HCT116 (cell line): ENCODE measurements around the gene KLHL35.

ENCODE experiments used
- ATF3 ChIP-seq: IDR thresholded peaks from 2 replicates; pipeline ENCODE4 v1.6.1; 2012
- CEBPB ChIP-seq: IDR thresholded peaks from 2 replicates; pipeline ENCODE4 v1.6.1; 2012; ENCODE audit warnings: low read depth
- EZH2 ChIP-seq: fragments of 200-600 bp; sonication (generic); IDR thresholded peaks from 2 replicates; pipeline ENCODE4 v1.6.1; 2017; ENCODE audit warnings: antibody characterized with exemption, mixed run types
- JUND ChIP-seq: IDR thresholded peaks from 2 replicates; pipeline ENCODE4 v1.6.1; 2012
- POLR2A ChIP-seq: IDR thresholded peaks from 2 replicates; pipeline ENCODE4 v1.7.0; 2011; ENCODE audit warnings: borderline replicate concordance; ENCODE audit not compliant: insufficient read depth, insufficient read length; ENCODE audit errors: extremely low read depth
- POLR2AphosphoS5 ChIP-seq: IDR thresholded peaks from 2 replicates; pipeline ENCODE4 v1.6.1; 2011; ENCODE audit warnings: mild to moderate bottlenecking, low read depth, low read length, moderate library complexity
- RAD21 ChIP-seq: IDR thresholded peaks from 2 replicates; pipeline ENCODE4 v1.6.1; 2012; ENCODE audit warnings: low read depth, mild to moderate bottlenecking
- YY1 ChIP-seq: IDR thresholded peaks from 2 replicates; pipeline ENCODE4 v1.6.1; 2011; ENCODE audit warnings: low read length, low read depth, moderate library complexity, mild to moderate bottlenecking; ENCODE audit not compliant: insufficient replicate concordance; ENCODE audit errors: extremely low read depth
- ZFX ChIP-seq: fragments of 450-650 bp; IDR thresholded peaks from 2 replicates; pipeline ENCODE4 v1.6.1; 2017
- ZNF274 ChIP-seq: fragments of 200-500 bp; sonication (Bioruptor generic); IDR thresholded peaks from 2 replicates; pipeline ENCODE4 v1.6.1; 2014; ENCODE audit warnings: mild to moderate bottlenecking, low read depth, low read length, inconsistent platforms
- TF ChIP-seq, protein P1 (sequence below), 3 experiments: fragments of 200-600 bp in 1 of 3; sonication (generic) in 1 of 3; IDR thresholded peaks in 2 of 3; conservative IDR thresholded peaks in 1 of 3; 2 replicates each; pipeline ENCODE4 v1.5.1; 2012 to 2017; ENCODE audit warnings: low read depth in 2 of 3, low read length in 2 of 3, antibody characterized with exemption in 1 of 3, borderline replicate concordance in 1 of 3, control low read depth in 1 of 3, mild to moderate bottlenecking in 1 of 3, mixed read lengths in 1 of 3, mixed run types in 1 of 3, moderate library complexity in 1 of 3; ENCODE audit not compliant: insufficient read depth in 1 of 3

- TF ChIP-seq, protein P1, sequence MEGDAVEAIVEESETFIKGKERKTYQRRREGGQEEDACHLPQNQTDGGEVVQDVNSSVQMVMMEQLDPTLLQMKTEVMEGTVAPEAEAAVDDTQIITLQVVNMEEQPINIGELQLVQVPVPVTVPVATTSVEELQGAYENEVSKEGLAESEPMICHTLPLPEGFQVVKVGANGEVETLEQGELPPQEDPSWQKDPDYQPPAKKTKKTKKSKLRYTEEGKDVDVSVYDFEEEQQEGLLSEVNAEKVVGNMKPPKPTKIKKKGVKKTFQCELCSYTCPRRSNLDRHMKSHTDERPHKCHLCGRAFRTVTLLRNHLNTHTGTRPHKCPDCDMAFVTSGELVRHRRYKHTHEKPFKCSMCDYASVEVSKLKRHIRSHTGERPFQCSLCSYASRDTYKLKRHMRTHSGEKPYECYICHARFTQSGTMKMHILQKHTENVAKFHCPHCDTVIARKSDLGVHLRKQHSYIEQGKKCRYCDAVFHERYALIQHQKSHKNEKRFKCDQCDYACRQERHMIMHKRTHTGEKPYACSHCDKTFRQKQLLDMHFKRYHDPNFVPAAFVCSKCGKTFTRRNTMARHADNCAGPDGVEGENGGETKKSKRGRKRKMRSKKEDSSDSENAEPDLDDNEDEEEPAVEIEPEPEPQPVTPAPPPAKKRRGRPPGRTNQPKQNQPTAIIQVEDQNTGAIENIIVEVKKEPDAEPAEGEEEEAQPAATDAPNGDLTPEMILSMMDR (IDR thresholded peaks at IDR 0.05 in 2 of 3, conservative IDR thresholded peaks at IDR 0.05 in 1 of 3; ENCODE audit: borderline replicate concordance in 1 of 3, insufficient read depth in 1 of 3, low read depth in 2 of 3, low read length in 2 of 3): no peak
- TF ChIP-seq POLR2A (no peak), ZNF274 (no peak), JUND (no peak), POLR2AphosphoS5 (no peak), EZH2 (no peak), RAD21 (no peak), ATF3 (no peak), CEBPB (no peak), YY1 (no peak), ZFX (no peak)
These were observed 52.1 kb downstream of the KLHL35 start for GRCh38 chr11:75380716-75381420.
